Right hindlimb (tissue), 1 donor: ENCODE data around the gene COQ8B.

ENCODE experiments used
- DNase-seq: peaks from one replicate; pipeline ENCODE4 v3.0.0-alpha.2; 2018

The COQ8B gene

DNA sequence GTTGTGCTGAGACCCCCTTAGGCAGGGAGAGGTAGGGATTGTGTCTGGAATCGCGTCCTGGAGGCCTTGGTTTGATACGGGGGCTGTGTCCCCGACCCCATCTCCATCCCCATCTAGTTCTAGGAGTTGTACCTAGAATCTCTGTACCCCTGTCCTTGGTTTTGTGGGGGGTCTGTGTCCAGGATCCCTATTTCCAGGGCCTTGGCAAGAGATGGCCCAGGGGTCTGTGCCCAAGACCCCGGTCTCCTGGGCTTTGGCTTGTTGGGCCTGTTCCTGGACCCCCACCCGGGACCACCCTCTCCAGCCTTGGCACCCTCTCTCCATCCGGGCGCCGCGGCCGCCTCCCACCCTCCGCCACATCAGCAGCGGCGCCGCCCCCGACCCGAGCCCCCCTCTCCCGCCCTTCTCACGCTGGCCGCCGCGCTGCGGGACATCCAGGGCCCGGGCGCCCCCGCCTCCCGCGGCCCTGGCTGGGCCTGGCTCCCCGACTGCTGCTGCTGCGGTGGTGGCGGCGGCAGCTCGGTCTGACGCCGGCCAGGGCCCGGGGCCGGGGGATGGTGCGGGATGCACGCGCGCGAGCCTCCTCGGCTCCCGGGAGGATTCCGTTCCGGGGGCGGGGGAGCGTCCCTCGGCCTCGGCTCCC lies 26.5 kb downstream of the COQ8B start, which contains the start of gene NUMBL:
Gene NUMBL, minus strand, starts transcription at position 602 of the 643 bp plus-strand sequence. Its CDS starts 168 bp downstream, at position 434.
- no peak for DNase-seq

DNA sequence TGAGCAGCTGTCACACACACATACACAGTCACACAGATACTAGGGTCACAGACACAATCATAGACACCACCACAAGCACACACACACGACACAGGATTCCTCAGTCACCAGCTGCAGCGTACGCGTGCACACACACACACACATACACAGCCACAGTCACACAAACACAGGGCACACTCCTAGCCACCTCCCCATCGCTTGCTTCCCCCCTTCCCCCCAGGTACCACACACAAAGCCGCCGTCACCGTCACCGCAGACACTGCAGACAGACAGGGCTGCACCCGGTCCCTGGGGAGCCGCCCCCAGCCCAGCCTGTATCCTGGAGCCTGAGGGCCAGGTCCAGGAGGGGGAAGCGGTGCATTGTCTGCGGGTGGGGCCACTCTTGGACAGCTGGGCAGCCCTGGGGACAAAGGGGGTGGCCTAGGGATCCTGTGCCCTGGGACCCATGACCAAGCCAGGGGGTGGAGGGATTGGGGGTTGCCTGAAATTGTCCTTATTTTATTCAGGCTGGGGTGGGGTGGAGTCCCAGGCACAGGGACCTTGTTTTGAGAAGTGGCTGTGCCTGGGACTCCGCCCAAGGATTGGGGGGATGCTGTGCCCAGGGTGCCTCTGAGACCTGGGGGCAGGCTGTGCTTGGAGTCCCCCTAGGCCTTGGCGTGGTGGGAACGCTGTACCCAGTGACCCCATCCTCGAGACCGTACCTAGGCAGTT lies 27.2 kb downstream of the COQ8B start:
- no peak for DNase-seq

DNA sequence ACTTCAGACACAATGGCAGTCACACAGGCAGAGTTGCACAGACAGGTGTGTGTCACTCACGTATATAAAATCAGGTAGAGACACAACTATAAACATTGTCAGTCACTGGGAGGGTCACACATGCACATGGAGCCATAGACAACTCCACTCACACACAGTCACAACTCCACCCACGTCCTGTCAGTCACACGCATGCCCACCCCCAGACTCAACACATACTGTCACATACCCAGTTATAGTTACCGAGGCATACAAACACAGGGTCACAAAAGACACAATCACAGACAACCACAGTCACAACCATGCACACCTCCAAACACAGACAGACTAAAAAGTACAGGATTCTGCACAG lies 27.7 kb downstream of the COQ8B start:
- DNase-seq: no peak

DNA sequence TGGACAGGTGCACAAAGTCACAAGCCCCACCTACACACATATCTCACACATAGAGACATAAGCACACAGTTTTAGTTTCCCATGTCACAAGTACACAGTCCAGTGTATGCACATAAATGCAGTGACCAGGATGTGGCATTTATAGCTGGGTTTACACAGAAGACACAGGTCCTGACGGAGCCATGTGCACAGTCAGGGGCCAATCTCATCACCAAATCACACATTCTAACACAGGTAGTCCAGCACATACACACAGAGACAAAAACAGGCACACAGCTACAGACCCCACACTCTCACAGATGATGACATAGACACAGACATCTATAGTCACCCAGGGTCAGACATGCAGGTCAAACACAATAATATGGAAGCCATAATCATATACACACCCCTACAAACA lies 28.4 kb downstream of the COQ8B start:
- DNase-seq: no peak

DNA sequence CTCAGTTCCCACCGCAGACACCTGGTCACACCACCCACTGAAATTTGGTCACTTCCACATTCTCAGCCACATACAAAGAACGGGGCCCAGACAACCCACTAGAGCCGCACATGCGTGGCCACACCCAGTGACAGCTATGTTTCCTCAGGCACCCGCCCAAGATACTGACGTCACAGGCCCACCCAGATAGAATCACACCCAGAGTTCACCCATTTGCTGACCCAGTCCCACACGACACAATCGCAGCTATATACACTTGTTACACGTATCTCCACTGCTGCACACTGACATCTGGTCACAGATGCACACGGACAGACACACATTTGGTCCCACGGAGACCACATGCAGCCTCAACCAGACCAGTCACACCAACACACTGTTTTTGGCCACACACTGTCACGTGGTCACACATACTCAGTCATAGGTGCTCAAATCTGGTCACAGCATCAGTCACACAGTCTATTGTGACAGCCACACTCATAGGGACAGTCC lies 29.1 kb downstream of the COQ8B start:
- peak; percentile 87 for DNase-seq

DNA sequence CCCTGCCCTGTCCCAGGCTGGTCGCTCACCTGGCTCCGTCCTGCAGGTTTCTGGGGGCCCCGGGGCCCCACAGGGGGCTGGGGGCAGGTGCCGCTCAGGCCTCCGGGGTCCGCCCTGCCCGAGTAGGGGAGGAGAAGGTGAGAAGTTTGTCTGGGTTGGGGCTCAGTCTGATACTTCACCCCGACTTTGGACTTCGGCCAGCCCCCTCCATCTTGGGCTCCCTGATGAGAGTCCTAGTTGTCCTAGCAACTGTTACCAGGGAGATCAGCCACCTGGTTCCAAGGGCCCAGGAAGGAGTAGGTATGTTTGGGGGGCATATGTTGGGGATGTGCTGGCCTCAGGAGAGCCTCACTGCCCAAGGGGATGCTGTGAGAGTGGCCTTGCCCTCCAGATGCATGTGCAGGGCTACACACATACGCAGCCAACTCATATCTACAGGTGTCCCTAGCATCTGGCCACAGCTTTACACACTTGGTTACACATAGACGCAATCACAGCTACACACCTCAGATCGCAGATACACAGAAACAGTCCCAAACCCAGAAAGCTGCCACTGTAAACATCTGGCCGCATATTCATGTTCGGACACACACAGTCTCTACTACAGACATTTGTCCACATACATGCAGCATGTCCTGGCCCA lies 29.7 kb downstream of the COQ8B start:
- DNase-seq: no peak

DNA sequence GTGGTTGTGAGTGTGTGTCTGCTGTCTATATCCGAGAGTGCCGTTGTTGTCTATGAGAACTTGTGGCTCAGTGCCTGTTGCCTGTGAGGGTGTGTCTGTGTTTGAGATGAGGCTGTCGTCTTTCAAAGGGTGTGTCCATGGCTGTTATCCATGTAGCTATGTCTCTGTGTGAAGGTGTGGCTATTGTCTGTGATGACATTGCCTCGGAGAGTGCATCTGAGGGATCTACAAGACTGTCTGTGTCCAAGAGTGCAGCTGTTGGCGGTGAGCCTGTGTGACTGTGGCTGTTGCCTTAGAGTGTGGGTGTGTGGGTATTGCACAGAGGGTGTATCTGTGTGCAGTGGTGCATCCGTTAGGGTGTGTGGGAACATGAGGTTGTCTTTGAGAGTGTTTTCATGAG lies 31.1 kb downstream of the COQ8B start:
- DNase-seq: no peak

DNA sequence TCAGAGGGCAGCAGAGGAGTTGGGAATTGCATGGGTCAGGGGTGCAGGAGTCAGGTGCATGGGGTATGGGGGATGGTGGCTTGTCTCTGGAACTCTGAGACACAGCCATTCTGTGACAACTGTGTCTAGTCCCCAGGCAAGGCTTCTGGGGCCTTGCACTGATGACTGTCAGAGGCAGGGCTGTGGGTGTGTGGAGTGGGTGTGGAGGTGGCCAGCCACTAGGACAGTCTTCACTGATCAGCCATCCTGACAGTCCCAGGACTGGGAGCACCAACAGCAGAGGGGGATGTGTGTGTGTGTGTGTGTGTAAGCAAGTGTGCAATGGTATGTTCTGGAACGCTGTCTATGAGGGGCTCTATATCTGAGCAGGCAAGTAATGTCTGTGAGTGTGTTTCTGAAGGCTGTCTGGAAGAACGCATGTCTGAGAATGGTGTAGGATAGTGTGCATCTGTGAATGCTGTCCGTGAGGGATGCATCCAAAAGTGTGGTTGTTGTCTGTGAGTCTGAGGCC lies 31.6 kb downstream of the COQ8B start:
- no peak for DNase-seq

DNA sequence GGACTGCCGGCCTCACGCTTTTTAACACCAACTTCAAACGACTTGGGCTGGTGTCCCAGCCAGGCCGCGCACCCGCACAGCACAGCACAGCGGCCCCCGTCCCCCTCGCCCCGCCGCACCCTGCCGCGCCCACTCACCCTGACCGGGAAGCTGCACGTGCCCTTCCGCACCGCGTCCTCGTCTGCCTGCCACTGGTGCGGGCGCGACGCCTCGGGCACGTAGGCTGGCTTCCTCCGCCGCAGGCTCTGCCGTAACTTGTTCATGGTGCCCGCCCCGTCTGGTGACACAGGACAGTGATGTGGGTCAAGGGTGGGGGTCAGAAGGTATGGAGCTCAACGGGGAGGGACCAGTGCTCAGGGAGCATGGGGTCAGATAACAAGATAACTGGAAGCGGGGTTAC lies 32.4 kb downstream of the COQ8B start:
- no peak for DNase-seq

DNA sequence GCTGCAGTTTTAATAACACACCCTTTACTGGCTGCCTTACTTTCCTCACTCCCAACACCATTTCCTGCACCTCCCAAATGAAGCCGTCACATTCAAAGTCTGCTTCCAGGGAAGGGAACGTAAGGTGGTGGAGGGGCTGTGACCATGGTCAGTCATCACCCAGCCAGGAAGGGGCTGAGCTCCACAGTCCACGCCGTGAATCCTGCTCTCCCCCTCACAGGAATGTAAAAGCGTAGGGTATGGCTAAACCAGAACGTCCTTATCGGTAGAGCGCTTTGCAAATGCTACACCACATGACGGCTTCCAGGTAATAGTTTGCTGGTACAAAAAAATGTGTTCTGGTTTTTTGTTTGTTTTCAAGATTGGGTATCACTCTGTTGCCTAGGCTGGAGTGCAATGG lies 33.2 kb downstream of the COQ8B start:
- DNase-seq: no peak

DNA sequence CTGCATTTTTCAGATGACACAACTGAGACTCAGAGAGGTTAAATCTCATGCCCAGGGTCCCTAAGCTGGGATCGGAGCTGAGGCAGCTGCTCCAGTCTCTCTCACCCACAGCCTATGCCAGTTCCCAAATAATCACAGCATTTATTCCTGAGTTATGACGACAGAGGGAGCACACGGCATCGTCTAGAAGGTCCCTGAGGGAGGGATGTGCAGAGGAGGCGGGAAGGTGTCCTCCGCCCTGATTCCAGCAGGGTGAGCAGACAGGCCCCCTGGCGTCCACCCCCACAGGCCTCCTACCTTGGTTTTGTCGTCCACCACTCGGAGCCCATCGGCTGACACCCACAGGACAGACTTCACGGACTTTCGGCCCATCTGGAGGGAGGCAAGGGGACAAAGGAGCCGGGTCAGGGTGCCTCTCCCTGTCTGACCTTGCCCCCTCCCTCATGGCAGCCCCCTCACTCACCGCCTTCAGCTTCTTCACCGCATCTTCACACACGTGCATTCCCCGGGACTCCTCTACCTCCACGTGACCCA lies 34.2 kb downstream of the COQ8B start:
- DNase-seq: no peak

DNA sequence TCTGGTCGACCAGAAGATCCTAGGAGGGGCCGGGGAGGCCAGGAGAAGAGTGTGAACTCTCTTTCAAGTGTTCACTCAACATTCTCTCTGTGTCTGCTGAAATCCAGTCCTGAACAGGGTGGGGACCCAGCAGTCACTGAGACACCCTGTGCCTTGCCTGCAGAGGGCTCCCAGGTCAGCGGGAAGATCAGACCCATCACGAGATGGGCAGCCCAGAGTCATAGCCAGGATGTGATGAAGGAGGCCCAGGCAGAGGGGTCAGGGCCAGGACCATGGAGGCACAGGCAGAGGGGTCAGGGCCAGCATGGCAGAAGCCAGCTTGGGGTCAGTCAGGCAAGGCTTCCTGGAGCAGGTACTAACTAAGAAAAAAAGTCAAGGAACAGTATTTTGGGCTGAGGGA lies 35.6 kb downstream of the COQ8B start:
- no peak for DNase-seq

DNA sequence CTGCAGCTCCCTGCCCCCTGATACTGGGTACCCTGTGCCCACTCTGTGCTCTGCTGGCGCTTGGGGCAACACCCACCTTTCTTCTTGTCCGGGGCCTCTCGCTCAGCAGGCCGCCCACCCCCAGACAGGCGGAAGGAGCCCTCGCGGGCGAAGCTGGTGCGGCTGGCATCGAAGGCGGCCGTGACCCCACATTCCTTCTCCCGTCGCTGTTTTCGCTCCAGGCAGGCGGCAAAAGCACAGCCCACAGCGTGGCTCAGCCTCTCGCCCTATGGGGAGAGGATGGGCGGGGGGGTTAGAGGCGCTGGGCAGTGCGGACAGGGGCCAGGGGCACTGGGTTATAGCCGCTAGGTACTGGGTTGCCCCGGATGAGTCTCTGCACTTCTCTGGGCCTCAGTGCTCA lies 39.5 kb downstream of the COQ8B start:
- no peak for DNase-seq

DNA sequence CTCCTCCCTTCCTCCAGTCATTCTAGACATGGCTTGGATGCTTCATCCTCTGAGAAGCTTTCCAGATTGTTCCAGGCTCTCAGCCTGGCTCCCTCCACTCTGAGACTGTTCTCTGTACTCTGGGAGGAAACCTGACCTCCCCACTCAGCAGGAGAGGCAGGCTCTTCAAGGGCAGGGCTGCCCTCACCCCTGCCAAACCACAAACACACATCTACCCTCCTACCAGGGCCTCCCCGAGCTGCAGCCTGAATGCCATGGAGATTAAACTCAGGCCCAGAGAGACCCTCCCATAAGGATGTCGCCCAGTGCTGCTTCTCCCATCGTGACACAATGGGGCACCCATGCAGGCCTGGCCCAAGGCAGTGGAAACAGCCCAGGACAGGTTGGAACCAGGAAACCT lies 42.4 kb downstream of the COQ8B start:
- no peak for DNase-seq

DNA sequence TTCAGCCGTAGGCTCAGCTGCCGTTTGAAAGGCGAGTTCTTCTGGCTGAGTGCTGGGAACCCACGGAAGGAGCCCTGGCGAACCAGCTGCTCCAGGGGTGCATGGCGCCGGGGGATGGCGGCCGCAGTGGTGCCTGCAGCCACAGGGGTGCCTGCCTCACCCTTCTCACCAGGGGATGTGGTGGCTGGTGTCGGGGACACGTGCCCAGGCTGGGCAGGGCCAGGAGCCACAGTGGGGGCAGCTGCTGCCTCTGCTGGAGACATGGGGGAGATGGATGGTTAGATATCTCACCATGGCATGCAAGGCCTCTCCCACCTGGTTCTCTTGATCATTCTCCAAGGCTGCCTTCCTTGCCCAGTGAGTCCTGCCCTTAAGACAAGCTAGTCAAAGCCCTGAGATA lies 43.3 kb downstream of the COQ8B start:
- no peak for DNase-seq

DNA sequence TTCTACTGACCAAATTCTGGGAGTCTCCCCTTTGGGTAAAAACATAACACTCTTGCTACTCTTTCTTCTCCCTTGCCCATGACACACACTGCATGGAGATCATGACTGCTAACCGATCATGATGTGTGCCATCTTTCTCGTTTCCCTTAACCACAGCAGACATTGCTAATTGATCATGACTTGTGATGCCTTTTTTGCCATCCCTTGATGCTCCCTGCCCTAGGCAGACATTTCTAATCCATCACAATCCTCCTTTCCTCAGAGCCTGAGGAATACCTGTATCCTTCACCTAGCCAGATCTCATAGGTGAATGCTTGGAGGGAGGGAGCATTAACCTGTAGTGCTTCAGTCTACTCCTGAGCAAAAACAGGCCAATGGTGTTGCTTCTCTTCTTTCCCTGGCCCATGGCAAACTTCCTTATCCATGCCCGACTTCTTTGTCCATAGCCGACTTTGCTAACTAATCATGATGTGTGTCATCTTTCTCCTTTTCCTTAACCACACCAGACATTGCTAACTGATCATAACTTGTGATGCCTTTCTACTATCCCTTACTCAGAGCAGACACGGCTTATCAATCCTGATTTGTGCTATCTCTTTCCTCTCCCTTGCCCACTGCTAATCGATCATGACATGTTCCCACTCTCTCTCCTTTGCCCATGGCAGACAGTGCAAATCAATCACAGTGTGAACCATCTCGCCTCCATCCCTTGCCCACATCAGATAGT lies 44.0 kb downstream of the COQ8B start:
- DNase-seq: no peak

DNA sequence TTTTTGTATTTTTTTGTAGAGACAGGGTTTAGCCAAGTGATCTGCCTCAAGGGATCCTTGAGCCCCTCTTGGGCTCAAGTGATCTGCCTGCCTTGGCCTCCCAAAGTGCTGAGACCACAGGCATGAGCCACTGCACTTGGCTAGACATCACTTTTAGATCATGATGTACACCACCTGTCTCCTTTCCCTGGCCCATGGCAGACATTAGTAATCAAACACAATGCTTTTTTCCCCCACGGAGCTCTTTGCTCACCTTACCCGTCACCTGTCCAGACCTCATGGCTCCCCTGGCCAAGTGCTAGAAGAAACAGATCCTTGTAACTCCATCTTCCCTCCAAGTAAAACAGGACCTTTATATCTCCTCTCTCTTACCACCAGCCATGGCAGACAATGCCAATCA lies 44.6 kb downstream of the COQ8B start:
- DNase-seq: no peak

DNA sequence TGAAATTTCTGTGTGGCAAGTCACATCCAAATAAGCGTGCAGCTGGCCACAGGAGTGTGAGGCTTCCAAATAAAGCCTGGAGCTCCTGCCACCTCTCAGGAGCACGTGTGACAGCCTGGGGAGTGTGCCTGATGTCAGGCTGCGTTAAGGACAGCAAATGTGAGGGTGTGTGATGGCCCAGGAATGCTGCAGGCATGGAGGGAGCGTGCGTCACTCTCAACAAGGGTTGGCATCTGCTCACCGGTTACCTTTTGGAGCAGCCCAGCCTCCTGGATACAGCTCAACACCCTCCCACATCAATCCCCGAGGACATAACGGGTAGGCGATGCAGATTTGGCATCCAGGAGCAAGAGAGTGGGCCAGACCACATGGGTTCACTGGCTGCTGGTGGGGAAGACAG lies 45.3 kb downstream of the COQ8B start:
- DNase-seq: no peak

DNA sequence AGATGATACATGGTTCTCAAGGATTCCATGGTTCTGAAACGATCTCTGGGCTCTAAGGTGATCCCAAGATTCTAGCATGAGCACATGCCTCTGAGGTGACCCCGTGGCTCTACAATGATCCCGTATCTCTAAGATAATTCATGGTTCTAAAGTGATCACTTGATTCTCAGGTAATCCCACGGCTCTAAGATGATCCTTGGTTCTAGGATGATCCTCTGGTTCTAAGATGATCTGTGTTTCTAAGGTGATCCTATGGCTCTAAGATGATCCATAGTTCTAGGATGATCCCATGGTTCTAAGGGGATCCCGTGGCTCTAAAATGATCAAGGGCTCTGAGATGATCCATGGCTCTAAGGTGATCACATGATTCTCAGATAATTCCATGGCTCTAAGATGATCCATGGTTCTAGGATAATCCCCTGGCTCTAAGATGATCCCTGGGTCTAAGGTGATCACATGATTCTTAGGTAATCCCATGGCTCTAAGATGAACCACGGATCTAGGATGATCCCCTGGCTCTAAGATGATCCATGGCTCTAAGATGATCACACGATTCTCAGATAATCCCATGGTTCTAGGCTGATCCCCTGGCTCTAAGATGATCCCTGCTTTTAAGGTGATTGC lies 47.6 kb downstream of the COQ8B start:
- DNase-seq: no peak

DNA sequence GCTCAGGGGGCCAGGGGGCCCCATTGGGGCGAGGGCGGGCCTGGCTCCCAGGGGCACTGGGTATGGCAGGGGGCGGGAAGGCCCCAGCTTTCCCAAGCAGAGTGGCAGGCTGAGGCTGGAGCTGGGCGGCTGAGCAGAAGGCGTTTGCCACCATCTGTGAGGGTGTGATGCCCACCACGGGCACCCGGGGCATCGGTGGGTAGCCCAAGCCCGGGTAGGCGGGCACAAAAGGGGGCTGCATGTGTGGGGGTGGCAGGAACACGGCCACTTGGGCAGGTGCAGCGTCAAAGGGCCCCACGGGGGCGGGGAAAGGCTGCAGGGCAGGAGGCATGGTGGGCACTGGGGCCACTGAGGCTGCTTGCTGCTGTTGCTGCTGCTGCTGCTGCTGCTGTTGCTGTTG lies 49.1 kb downstream of the COQ8B start:
- no peak for DNase-seq

DNA sequence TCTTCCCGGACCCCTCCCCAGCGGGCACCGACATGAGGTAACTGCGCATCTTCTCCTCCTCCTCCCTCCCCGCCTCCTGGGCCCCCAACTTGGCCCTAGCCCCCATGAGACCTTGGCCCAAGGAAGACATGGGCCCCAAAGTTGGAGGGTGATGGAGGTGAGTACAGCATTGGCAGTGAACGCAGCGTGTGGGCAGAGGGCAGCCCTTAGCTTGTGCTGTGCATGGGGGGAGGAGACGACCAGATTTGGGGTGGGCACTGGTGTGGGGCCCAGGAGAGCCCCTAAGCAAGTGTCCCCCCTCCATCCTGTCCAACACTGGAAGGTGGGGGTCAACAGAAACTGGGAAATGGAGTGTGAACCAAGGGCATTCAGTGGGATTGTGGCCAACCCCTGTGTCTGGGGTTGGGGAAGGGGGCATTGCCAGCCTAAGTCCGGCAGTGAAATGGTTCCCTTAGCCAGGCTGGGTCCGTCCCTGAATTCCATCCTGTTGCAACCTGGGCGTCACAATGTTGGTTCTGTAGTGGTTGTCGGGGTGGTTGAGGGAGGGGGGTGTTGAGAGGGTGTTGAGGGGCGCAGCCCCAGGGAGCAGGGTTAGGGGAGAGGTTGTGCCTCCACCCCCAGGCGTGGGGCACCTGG lies 49.8 kb downstream of the COQ8B start:
- DNase-seq: no peak
